NCI-H526 treated with DMSO at 0.1 percent for 48 hours (cell line): ENCODE measurements around the gene DVL2.
A peak's percentile ranks its signal among the peaks of the same experiment; 100 is the strongest.
"Not testable (repeated sequence)": the region's sequence is repeated elsewhere in the genome, so short reads cannot be mapped to it uniquely, and the experiment has no call there.

Experiments used
- DNase-seq: peaks from one replicate; lab custom pipeline; 2025; lab: John Stamatoyannopoulos, UW

Gene DVL2

GRCh38 chr17:7196651-7197401 lies 37.5 kb downstream of the DVL2 start:
- DNase-seq = no peak

GRCh38 chr17:7195971-7196370 lies 38.3 kb downstream of the DVL2 start:
- no peak for DNase-seq

GRCh38 chr17:7192271-7192937 lies 41.9 kb downstream of the DVL2 start:
- no peak for DNase-seq

- no peak for DNase-seq
Measured at GRCh38 chr17:7191571-7192270, 42.6 kb downstream of the DVL2 start.

- DNase-seq = no peak
Measured at GRCh38 chr17:7191069-7191468, 43.2 kb downstream of the DVL2 start.

- DNase-seq = no peak
Measured at GRCh38 chr17:7190276-7190917, 43.9 kb downstream of the DVL2 start.

- DNase-seq = no peak
Measured at GRCh38 chr17:7186241-7186640, 48.1 kb downstream of the DVL2 start.

- DNase-seq = no peak
Measured at GRCh38 chr17:7184647-7185046, 49.7 kb downstream of the DVL2 start.

GRCh38 chr17:7184091-7184488 lies 50.2 kb downstream of the DVL2 start:
- DNase-seq = no peak

- DNase-seq = no peak
Measured at GRCh38 chr17:7183433-7184090, 50.8 kb downstream of the DVL2 start.

- DNase-seq = not testable (repeated sequence)
Measured at GRCh38 chr17:7182101-7182500, 52.2 kb downstream of the DVL2 start.

GRCh38 chr17:7179317-7180254 lies 54.7 kb downstream of the DVL2 start, which contains the start of gene ASGR1:
ASGR1 (minus strand) TSS chr17:7179370; CDS start chr17:7178563, 807 bp downstream.
- DNase-seq = no peak

GRCh38 chr17:7178973-7179316 lies 55.4 kb downstream of the DVL2 start:
- DNase-seq = no peak

GRCh38 chr17:7177954-7178477 lies 56.3 kb downstream of the DVL2 start:
- DNase-seq = no peak

- DNase-seq = peak; percentile 24
Measured at GRCh38 chr17:7177191-7177953, 56.9 kb downstream of the DVL2 start.

- DNase-seq = no peak
Measured at GRCh38 chr17:7176841-7177190, 57.5 kb downstream of the DVL2 start.

GRCh38 chr17:7176107-7176840 lies 58.0 kb downstream of the DVL2 start:
- DNase-seq = no peak
